Measurements from ENCODE around the gene CTF1.
A peak's percentile ranks its signal among the peaks of the same experiment; 100 is the strongest.
"Not testable (repeated sequence)": the region's sequence is repeated elsewhere in the genome, so short reads cannot be mapped to it uniquely, and the experiment has no call there.

The CTF1 gene

DNA sequence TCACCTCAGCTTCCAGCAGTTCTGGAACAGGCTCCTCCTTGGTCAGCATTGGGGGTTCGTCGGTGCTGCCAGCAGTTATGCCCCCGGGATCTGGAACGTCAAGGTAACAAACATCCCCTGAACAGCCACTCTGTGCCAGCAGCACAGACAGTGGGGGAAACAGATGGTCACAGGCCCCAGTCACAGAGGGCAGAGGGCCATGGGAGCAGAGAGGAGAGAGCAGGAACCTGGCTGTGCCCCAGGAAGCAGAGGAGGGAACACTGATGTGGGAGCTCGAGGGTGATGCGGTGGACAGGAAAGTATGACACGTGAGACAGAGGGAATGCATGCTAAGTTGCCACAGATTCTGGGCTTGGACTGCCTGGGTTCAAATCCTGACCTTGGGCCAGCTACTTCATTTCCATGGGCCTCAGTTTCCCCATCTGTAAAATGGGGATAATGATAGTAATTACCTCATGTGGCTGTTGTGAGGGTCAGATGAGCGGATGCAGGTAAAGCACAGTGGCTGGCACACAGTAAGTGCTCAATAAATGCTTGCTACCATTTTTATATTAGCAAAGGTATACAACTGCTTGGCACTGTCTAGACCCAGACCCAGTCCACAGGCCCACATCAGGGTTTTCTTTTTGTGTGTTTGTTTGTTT, 7.4 kb upstream of the CTF1 start:
- no peak for DNase-seq

DNA sequence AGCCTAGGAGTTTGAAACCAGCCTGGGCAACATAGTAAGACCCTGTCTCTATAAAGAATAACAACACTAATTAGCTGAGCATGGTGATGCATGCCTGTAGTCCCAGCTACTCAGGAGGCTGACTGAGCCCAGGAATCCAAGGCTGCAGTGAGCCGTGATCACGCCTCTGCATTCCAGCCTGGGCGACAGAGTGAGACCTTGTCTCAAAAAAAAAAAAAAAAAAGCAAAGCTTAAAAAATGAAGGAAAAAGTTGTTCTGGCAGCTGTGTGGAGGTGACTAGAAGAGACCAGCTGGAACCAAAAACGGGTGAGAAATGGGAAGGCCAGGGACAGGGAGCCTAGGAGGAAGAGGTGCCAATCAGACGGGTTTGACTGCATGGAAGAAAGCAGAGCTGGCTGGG, 6.7 kb upstream of the CTF1 start:
- no peak for DNase-seq

DNA sequence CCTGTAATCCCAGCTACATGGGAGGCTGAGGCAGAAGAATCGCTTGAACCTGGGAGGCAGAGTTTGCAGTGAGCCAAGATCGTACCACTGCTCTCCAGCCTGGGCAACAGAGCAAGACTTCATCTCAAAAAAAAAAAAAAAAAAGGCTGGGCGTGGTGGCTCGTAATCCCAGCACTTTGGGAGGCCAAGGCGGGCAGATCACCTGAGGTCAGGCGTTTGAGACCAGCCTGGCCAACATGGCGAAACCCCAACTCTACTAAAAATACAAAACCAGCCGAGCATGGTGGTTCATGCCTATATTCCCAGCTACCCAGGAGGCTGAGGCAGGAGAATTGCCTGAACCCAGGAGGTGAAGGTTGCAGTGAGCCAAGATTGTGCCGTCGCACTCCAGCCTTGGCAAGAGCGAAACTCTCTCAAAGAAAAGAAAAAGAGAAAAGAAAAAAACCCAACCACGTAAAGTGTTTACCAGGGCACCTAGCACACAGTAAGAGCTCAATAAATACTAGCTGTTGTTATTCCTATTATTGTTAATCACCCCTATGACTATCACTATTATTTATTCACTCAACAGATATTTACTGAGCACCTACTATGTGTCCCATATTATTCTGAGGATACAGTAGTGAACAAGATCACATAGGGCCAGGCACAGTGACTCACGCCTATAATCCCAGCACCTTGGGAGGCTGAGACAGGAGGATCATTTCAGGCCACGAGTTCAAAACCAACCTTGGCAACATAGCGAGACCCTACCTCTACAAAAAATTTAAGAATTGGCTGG, 5.2 kb upstream of the CTF1 start:
- DNase-seq: not testable (repeated sequence)

DNA sequence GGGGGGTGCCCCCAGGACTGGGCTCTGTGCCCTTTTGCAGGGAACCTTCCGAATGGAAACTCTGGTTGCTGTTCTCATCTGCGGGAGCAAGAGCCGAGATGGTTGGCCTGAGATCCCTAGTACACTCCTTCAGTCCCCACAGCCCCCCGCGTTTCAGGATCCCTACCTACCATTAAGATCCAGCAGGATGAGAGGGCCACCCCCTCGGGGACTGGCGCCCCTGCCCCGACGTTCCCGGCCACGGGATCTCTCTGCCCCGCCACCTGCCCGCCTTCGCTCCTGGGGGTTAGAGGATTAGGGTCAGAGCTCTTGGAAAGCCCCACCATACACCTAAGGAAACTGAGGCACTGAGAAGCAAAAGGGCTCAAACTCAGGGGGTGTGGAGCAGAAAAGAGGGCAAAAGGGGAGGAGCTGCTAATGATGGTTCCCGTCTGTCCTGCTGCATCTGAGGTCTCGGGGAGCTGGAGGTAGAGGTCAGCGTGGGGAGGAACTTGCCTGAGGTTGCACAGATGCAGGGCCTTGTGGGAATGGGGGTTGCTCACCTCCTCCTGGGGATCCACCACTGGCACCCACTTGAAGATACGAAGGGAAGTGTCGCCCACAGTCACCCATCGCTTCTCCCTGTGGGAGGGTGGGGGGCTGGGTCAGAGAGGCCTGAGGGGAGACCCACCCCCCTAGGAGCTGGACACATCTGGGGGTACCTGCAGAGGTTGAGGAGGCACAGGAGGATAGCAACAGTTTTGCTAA, 3.6 kb upstream of the CTF1 start:
- no peak for DNase-seq

DNA sequence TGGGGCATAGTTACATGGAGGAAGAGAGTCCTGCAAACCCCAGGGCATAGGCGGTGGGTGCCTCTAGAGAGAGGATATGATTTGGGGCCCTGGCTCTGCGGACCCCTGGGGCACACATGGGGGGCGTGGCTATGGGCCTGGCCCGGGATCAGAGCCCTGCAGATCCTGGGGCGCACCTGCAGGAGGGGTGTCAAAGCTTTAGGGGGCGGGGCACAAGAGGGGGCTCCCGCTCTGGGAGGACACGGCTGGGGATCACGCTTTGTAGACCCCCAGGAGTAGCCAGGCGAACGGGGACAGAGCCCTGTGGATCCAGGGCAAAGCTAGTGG, 3.0 kb upstream of the CTF1 start:
- no peak for DNase-seq

DNA sequence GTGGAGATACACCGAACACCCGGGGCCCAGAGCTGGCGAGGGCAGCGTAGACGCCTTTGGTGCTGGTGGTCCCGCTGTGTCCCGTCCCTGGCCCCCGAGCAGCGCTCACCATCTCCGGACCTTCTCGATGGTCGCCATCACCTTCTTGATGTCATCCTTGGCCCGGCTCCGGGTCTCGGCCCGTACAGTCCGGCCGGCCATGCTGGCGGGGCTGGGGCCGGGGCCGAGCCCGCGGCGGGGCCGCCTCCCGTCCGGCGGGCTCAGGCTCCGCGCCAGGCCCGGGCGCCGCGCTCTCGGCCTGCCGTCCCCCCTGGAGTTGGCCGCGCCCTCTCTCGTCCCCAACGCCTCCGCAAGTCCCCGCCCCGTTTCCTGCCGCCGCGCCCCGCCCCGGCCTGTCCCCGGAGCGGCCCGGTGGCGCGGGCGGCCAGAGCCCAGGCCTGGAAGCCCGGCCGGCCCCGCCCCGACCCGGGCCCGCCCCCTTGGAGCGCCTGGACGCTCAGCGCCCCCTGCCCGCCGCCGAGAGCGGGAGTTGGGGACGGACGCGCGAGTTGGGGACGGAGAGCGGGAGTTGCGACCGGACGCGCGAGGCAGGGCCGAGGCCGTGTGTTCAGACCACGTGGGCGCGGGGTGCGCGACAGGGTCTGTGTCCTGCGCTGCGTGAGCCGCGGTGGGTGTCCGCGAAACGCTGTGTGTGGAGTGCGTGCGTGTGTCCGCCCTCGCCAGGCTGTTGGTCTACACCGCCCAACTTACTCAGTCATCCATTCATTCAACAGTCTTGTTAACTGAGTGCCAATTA, 2.5 kb upstream of the CTF1 start, which contains the start of gene BCL7C:
Gene BCL7C (minus strand): TSS at position 334 of the 796 bp plus-strand sequence. CDS start 133 bp downstream, at position 201.
- peak; percentile 81 for DNase-seq

DNA sequence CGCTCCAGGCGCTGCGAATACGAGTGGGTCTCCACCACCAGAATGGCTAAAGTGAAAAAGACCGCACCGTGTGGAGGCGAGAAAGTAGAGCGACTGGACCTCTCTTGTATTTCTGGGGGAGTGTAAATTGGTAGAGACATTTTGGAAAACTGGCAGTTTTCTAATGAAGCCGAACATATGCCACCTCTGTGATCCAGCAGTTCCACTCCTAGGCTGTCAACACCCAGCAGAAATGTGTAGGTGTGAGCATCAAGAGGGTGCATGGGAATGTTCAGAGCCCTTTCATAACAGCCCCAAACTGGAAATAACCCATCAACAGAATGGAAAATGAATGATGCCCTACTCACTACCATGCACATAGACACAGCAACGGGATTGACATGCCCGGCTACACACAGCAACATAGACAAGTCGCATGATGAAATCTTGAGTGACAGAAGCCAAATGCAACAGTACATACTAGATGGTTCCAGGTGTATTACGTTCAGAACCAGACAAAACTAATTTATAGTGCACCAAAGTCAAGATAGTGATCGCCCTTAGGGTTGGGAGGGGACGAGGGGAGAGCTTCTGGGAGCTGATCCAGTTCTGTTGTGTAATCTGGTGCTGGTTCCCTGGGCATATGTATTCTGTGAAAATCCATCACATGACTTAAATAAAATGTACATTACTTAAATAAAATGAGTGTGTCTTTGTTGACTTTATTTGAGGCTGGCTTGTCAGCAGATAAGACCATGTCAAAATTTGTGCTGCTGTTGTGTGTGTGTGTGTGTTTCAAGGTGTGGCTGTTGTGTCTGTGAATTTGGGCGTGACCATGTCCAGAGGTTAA, 1.7 kb upstream of the CTF1 start:
- no peak for DNase-seq

DNA sequence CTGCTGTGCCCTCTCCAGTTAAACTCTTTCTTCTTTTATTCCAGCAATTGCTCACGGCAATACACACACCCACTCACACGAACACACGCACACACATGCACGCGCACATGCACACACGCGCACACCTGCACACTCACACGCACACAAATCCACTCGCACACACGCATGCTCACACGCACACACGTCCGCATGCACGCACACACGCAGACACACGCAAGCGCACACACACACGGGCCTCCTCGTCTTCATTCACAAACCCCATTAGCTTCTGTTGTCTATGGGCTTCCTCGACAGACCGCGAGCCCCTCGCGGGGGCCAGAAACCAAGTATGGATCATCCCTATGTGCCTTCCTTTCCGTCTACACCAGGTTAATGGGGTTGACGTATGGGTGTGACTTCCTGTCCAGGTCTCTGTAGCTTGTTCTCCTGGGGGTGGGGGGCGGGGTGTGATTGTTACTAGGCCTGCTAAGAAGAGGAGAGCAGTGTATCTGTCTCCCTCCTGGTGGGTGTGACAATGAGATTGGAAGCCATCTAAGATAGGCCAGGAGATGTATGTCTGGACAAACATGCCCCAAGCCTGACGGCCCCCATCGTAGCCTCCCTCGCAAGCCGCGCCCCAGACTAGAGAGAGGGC, 670 bp upstream of the CTF1 start:
- DNase-seq: no peak

DNA sequence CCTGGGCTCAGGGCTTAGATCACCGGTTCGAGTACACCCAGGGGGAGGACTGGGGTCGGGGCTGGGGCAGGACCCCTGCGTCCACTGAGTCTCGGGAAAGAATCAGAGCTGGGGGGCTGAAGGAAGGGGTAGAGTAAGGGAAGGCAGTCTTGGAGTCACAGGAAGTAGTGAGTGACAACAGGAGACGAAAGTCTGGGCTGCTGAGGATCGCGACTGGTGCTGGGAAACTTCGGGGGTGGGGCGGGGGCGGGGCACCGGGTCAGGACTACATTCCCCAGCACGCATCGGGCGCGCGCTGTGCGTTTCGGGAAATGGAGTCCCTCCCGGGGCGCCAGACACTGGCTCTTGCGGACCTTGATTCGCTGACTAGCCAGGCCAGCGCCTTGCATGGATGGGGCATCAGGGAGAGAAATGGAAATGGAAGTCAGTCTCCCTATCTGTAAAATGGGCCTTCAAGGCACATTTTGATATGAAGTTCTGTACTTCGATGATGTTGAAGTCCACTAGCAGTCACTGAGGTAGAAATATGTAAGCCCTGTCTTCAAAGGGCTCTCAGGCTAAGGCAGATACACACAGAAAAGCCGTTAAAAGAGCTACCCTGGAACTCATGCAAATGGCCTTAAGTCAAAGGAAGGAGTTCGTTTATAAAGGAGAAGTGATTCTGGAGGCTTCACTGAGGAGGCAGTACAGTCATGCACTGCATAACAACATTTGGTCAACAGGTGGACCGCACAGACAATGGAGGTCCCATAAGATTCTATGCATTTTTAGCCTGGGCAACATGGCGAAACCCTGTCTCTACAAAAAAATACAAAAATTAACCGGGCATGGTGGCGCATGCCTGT, 697 bp downstream of the CTF1 start:
- DNase-seq: peak; percentile 76

DNA sequence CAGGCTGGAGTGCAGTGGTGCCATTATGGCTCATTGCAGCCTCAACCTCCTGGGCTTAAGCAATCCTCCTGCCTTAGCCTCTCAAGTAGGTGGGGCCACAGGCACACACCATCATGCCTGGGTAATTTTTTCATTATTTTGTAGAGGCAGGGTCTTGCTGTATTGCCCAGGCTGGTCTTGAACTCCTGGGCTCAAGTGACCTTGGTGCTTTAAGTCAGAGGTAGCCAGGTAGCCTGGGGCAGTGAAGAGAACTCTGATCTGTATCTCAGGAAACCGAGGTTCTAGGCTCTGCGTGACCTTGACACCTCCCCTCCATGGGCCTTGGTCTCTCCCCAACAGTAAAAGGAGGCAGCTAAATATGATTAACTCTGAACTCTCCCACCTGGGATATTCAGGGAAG, 3.4 kb downstream of the CTF1 start:
- no peak for DNase-seq

DNA sequence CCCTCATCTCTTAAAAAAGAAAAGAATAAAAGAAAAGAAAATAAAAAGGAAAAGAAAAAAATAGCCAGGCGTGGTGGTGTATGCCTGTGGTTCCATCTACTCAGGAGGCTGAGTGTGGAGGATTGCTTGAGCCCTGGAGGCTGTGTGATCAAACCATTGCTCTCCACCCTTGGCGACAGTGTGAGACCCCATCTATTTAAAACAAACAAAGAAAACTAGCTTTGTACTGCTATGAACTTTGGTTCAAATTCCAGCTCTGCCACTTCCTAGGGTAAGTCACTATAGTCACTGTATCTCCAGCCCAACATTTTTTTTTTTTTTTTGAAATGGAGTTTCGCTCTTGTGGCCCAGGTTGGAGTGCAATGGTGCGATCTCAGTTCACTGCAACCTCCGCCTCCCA, 4.2 kb downstream of the CTF1 start:
- DNase-seq: no peak

DNA sequence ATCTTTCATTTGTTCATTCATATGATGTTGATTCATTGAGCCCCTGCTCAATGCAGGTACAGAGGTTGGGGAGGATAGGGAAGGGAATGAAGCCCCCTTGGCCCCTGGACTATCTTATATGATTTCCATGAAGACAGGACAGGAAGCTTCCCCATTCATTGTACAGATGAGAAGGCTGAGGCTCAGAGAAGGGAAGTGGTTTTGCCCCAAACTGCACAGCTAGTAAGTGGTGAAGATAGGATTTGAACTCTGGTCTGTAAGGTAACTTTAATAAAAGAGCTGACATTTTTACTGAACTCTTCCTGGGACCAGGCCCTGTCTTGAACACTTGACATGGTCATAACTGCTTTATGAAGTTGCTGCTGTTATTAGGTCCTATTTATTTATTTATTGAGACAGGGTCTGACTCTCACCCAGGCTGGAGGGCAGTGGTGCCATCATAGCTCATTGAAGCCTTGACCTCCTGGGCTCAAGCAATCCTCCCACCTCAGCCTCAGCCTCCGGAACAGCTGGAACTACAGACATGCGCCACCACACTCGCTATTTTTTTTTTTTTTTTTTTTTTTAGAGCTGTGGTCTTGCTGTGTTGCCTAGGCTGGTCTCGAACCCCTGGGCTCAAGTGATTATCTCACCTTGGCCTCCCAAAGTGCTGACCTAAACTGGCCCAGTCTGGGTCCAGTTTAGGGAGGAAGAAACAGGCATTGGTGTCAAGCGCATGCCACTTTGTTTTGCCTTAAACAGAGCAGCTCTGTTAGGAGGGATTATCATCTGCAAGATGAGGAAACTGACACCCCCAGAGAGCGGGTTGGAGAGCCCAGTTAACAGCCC, 5.0 kb downstream of the CTF1 start:
- no peak for DNase-seq

DNA sequence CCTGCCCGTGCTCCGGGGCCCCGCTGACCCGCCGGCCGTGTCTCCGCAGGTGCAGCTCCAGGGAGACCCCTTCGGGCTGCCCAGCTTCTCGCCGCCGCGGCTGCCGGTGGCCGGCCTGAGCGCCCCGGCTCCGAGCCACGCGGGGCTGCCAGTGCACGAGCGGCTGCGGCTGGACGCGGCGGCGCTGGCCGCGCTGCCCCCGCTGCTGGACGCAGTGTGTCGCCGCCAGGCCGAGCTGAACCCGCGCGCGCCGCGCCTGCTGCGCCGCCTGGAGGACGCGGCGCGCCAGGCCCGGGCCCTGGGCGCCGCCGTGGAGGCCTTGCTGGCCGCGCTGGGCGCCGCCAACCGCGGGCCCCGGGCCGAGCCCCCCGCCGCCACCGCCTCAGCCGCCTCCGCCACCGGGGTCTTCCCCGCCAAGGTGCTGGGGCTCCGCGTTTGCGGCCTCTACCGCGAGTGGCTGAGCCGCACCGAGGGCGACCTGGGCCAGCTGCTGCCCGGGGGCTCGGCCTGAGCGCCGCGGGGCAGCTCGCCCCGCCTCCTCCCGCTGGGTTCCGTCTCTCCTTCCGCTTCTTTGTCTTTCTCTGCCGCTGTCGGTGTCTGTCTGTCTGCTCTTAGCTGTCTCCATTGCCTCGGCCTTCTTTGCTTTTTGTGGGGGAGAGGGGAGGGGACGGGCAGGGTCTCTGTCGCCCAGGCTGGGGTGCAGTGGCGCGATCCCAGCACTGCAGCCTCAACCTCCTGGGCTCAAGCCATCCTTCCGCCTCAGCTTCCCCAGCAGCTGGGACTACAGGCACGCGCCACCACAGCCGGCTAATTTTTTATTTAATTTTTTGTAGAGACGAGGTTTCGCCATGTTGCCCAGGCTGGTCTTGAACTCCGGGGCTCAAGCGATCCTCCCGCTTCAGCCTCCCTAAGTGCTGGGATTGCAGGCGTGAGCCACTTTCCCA, 5.9 kb downstream of the CTF1 start:
- peak; percentile 59 for DNase-seq

DNA sequence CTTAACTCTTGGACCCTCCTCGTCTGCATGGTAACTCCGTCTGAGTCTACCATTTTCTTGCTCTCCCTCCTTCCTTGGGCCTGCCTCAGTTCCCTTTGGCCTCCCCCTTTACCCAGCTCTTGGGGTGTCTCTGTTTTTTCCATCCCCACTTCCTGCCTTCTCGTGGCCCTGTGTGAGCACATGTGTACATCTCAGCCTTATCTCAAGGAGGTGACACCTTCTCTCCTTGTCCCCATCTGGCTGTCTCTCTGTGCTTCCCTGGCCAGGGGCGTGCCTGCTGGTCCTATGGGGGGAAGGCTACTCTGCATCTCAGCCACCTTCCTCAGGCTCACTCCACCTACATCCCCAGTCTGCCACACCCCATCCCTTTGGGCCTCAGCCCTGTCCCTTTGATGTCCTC, 6.6 kb downstream of the CTF1 start:
- DNase-seq: no peak

DNA sequence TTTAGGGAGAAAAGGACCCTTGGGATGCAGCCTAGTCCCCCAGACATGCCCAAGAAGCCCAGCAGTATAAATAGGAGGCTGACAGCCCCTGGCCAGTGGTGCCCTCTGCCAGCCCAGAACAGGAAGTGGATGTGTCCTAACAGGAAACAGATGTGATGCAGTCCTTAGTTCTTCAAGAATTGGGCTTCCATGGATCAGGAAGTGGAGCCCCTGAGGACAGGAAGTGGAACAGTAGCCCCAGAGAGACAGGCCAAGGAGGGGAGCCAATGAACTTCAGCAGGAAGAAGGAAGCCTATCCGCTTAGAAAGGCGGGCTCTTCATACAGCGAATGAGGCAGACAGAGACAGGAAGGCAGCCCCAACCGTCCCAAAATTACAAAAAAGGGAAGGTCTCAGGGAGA, 7.2 kb downstream of the CTF1 start:
- no peak for DNase-seq

DNA sequence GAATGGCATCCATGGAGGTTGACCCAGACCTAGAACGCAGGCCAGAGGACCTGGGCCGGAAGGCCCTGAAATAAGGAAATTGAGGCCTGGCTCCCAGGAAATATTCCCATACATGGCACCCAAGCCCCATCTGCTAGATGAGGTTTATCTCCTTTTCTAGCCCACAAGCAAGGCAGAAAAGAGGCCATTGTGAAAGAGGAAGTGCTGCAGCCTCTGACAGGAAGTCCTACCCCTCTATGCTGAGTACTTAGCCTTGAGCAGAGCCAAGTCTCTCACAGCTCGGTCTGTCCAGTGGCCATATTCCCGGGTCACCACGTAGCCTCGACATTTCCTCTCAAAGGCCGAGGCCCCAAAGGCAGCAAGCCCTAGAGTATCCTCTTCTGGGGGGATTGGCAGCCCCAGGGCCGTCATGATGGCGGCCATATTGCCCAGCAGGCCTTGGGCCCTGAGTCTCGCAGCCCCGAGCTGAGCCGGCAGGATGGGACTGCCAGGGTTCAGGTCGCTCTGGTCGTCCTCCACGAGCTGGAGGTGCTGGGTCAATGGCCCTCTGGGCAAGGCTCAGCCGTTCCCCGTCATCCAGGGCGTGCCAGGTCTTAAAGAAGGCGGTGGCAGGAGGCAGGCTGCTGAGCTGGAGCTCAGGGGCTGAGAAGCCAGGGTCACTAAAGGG, 7.8 kb downstream of the CTF1 start:
- DNase-seq: no peak

DNA sequence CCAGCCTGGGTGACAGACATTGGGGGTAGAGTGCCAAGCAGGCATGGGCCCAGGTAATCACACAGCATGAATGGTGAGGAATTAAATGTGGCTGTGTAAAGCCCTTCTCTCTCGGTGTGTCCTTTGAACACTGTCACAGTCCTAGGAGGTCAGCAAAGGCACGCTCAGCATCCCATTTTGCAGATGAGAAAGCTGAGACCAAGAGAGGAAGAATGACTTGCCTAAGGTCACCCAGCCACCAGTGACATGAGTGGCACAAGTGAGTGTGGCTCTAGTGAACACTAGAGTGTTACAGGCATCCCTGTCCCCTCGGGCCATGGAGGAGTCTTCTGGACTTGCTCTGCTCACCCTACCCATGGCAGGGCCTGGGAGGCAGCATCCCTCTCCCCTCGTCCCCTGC, 10.7 kb downstream of the CTF1 start:
- no peak for DNase-seq

DNA sequence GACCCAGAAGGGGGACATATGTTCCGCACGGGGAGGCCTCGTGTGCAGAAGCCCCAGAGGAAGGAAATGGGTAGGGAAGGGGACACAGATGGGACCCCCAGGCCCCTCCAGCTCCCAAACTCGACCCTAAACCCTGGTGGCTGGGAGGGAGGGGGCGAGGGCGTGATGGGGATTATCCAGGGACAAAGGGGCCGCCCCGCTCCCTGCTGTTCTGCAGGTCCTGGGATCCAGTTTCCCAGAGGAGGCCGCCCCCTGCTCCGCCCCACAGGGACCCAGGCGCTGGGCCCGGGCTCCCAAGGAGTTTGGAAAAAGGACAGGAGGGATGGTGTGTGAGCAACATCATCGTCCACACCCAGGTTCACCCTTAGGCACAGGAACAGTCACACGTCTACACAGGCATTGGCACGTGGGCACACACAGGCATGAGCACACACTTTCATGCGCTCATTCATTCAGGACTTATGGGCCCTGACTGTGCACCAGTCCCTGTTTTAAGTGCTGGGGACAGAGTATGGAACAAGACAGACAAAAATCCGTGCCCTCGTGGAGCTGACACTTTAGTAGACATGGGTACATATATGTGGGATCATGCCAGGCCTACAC, 14.1 kb downstream of the CTF1 start:
- no peak for DNase-seq
